GM12878 (cell line): Measurements from ENCODE around the gene SPPL3. TPM values are rescaled to one million over a fixed set of nuclear protein-coding genes. Genes with fewer than 3 reads are reported as not detected.
A peak's percentile ranks its signal among the peaks of the same experiment; 100 is the strongest.

Experiments used
- ATAC-seq: fragments of 200-7000 bp; cut with Tn5 transposase; 3 replicates; pipeline ENCODE4 v1.9.1; 2020; ENCODE audit warnings: mild to moderate bottlenecking, moderate library complexity
- BruUV-seq: library from RNA; stranded (reverse); fragments of 400-500 nt; replicated peaks from 2 replicates; lab custom pipeline; 2021; lab: Mats Ljungman, UMichigan
- CTCF ChIA-PET: fragments of 300-600 bp; sonication (Branson Sonifier 250); formaldehyde crosslinking; extraction: SDS; loops from one replicate; lab custom pipeline; 2021; ENCODE audit warnings: inconsistent platforms; lab: Yijun Ruan, JAX
- POLR2A ChIA-PET: fragments of 350-600 bp; formaldehyde crosslinking; extraction: SDS; loops from one replicate; lab custom pipeline; 2021; ENCODE audit warnings: inconsistent platforms; lab: Charles Lee
- RAD21 ChIA-PET: fragments of 300-600 bp; sonication (Branson Sonifier 250); formaldehyde crosslinking; loops from one replicate; lab custom pipeline; 2023; ENCODE audit warnings: antibody characterized with exemption; ENCODE audit not compliant: unreplicated experiment; lab: Charles Lee
- SMC1A ChIA-PET: fragments of 300-600 bp; sonication (Branson Sonifier 250); formaldehyde crosslinking; loops from one replicate; lab custom pipeline; 2023; ENCODE audit not compliant: unreplicated experiment, uncharacterized antibody; lab: Charles Lee
- DNase-seq: peaks from one replicate; pipeline ENCODE4 v3.0.0-alpha.2; 2011; ENCODE audit warnings: low read depth, low spot score
- FAIRE-seq: peaks from 3 replicates; lab custom pipeline; 2011; peaks lifted over from hg19 to GRCh38; lab: Jason Lieb, UNC
- H2AFZ ChIP-seq: 2 replicates; pipeline ENCODE4 v1.6.0; 2011; ENCODE audit warnings: low read depth, low read length, control low read depth; ENCODE audit not compliant: control insufficient read depth
- H3K27ac ChIP-seq: 2 replicates; pipeline ENCODE4 v1.5.1; 2011; ENCODE audit warnings: control low read depth; ENCODE audit not compliant: control insufficient read depth, insufficient read depth
- H3K27me3 ChIP-seq, 2 experiments: replicated peaks in 1 of 2; 2 replicates each; pipeline versions ENCODE4 v1.6.0 to v1.6.1; 2011; ENCODE audit warnings: low read length in 1 of 2; ENCODE audit not compliant: control insufficient read depth in 2 of 2, insufficient read depth in 2 of 2
- H3K36me3 ChIP-seq, 2 experiments: 2 replicates each; pipeline ENCODE4 v1.5.1; 2011; ENCODE audit warnings: low read length in 1 of 2; ENCODE audit not compliant: control insufficient read depth in 2 of 2, insufficient read depth in 2 of 2
- H3K4me1 ChIP-seq: 2 replicates; pipeline ENCODE4 v1.6.1; 2011; ENCODE audit warnings: mild to moderate bottlenecking, low read length, moderate library complexity, mixed read lengths; ENCODE audit not compliant: control insufficient read depth, insufficient read depth
- H3K4me2 ChIP-seq: 2 replicates; pipeline ENCODE4 v1.6.0; 2011; ENCODE audit warnings: control low read depth; ENCODE audit not compliant: control insufficient read depth, insufficient read depth
- H3K4me3 ChIP-seq: fragments of 200-600 bp; sonication (generic); 2 replicates; pipeline ENCODE4 v1.5.1; 2016
- H3K79me2 ChIP-seq: 2 replicates; pipeline ENCODE4 v1.6.0; 2011; ENCODE audit warnings: low read length; ENCODE audit not compliant: control insufficient read depth, insufficient read depth
- H3K9ac ChIP-seq: 2 replicates; pipeline ENCODE4 v1.8.0; 2011; ENCODE audit warnings: low read length, control low read depth, mixed read lengths; ENCODE audit not compliant: control insufficient read depth, insufficient read depth
- H3K9me3 ChIP-seq: replicated peaks from 3 replicates; pipeline ENCODE4 v1.5.1; 2011; ENCODE audit warnings: mild to moderate bottlenecking, low read length; ENCODE audit not compliant: control insufficient read depth, insufficient read depth
- H4K20me1 ChIP-seq: 2 replicates; pipeline ENCODE4 v1.6.0; 2011; ENCODE audit not compliant: control insufficient read depth, insufficient read depth
- MYC ChIP-seq: IDR thresholded peaks from 2 replicates; pipeline ENCODE4 v1.6.1; 2011; ENCODE audit warnings: mild to moderate bottlenecking, low read length, moderate library complexity, inconsistent platforms; ENCODE audit not compliant: insufficient read depth, insufficient replicate concordance, insufficient read length, severe bottlenecking
- NFXL1 ChIP-seq: fragments of 450-650 bp; IDR thresholded peaks from 2 replicates; pipeline ENCODE4 v1.6.1; 2017; ENCODE audit warnings: antibody characterized with exemption, mild to moderate bottlenecking, borderline replicate concordance
- SMAD5 ChIP-seq: IDR thresholded peaks from 2 replicates; pipeline ENCODE4 v1.6.1; 2016; ENCODE audit warnings: antibody characterized with exemption, low read depth
- SUPT20H ChIP-seq: IDR thresholded peaks from 2 replicates; pipeline ENCODE4 v1.6.1; 2011; ENCODE audit warnings: low read depth, mild to moderate bottlenecking, low read length, moderate library complexity, borderline replicate concordance; ENCODE audit not compliant: control insufficient read depth
- ZNF217 ChIP-seq: fragments of 450-650 bp; IDR thresholded peaks from 2 replicates; pipeline ENCODE4 v1.6.1; 2017; ENCODE audit warnings: antibody characterized with exemption, mild to moderate bottlenecking
- WGBS: methylation state at CpG from one replicate; pipeline ENCODE4 v1.1.6; 2016; ENCODE audit warnings: low lambda C conversion rate; ENCODE audit not compliant: insufficient replicate concordance, insufficient coverage; ENCODE audit errors: missing lambda C conversion rate; 5-methylcytosine and 5-hydroxymethylcytosine counted together
- in situ Hi-C: fragments of 300-500 bp; cut with MboI; formaldehyde crosslinking; loops from 9 replicates; pipeline ENCODE4 v1.14.3; 2018; ENCODE audit warnings: mixed read lengths
- intact Hi-C: fragments of 100-400 bp; cut with micrococcal nuclease; formaldehyde crosslinking; loops from one replicate; pipeline ENCODE4 v1.14.2; 2022; ENCODE audit not compliant: unreplicated experiment
- polyA plus RNA-seq, 11 experiments: library from polyadenylated mRNA; depleted of rRNA in 4 of 11; unstranded in 6 of 11; stranded (reverse) in 5 of 11; fragments of >200 nt; fragmentation: Nextera tagmentation in 4 of 11; fragmentation: Illumina TruSeq in 1 of 11; extraction: Ambion mirVana in 4 of 11; extraction: Trizol in 1 of 11; gene quantifications; 1 replicate in 1 of 11; 2 replicates in 10 of 11; pipeline versions ENCODE4 v1.2.1 to v1.2.3, GENCODE V29; 2011 to 2016; ENCODE audit warnings: inconsistent platforms in 2 of 11, missing spikeins in 2 of 11, low read depth in 1 of 11
- total RNA-seq, 4 experiments: library from RNA; depleted of rRNA in 3 of 4; stranded (reverse); fragments of >200 nt in 3 of 4; fragmentation: Illumina TruSeq in 1 of 4; extraction: Trizol in 1 of 4; gene quantifications; 2 replicates each; pipeline versions ENCODE4 v1.2.1 to v1.2.3, GENCODE V29; 2013 to 2021
- TF ChIP-seq, protein P1 (sequence below), 3 experiments: IDR thresholded peaks in 2 of 3; conservative IDR thresholded peaks in 1 of 3; 2 replicates each; pipeline ENCODE4 v1.5.1; 2011; ENCODE audit warnings: low read depth in 3 of 3, low read length in 3 of 3, mild to moderate bottlenecking in 3 of 3, control low read depth in 2 of 3, moderate library complexity in 2 of 3, inconsistent platforms in 1 of 3, mixed read lengths in 1 of 3; ENCODE audit not compliant: control insufficient read depth in 2 of 3, insufficient read depth in 1 of 3; ENCODE audit errors: extremely low read depth in 1 of 3

SPPL3 gene
- total and polyA plus RNA-seq, 10 of the 15 experiments (the other 5 are each of a cell fraction or from before 2014, with no cell fraction given): 4.3 to 45.5 (median 11.7) TPM

DNA sequence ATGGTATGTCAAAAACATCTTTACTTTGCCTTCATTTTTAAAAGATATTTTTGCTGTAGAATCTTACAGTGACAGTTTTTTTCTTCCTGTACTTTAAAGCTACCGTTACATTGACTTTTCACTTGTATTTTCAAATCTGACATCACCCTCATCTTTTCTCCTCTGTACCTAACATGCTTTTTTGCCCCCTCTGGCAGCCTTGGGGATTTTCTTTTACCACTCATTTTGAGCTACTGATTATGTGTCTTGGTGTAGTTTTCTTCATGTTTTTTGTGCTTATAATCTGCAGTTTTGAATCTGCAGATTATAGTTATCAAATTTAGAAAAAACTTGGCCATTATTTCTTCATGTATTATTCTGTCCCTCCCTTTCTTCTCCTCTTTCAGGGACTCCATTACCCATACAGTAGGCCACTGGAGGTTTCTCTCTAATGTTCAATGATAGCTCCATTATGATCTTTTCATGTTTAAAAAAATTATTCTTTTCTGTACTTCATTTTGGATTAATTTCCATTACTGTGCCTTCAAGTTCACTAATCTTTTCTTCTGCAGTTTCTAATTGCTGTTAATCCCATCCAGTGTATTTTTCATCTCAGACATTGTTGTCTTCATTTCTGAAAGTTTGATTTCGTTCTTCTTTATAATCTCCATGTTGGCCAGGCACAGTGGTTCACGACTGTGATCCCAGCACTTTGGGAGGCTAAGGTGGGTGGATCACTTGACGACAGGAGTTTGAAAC lies 108.5 kb downstream of the SPPL3 start:
- ChIA-PET SMC1A (interaction anchor here (0.6 to 11.6 kb wide), 9 partner anchors 9 to 301 kb away, joined by 3 to 164 read pairs (median 3); no protein-coding TSS in a partner anchor), RAD21 (no interaction called here), POLR2A (no interaction called here)
- intact Hi-C loops (loop anchor here (5.0 kb wide), 1 partner anchor 52 kb away; no protein-coding TSS in a partner anchor), in situ Hi-C loops (no loop called here)
- H4K20me1 ChIP-seq: no peaks in the 10 kb centered on the region
- H3K27me3 ChIP-seq: no peaks in the 10 kb centered on the region
- H3K27ac ChIP-seq: no peak overlapping the region
- H3K4me3 ChIP-seq: no peak overlapping the region
- TF ChIP-seq ZNF217 (peak; percentile 56; the same call in 1 of the 2 replicates), SMAD5 (no peak), MYC (no peak), SUPT20H (no peak), NFXL1 (no peak)
- TF ChIP-seq, protein P1, sequence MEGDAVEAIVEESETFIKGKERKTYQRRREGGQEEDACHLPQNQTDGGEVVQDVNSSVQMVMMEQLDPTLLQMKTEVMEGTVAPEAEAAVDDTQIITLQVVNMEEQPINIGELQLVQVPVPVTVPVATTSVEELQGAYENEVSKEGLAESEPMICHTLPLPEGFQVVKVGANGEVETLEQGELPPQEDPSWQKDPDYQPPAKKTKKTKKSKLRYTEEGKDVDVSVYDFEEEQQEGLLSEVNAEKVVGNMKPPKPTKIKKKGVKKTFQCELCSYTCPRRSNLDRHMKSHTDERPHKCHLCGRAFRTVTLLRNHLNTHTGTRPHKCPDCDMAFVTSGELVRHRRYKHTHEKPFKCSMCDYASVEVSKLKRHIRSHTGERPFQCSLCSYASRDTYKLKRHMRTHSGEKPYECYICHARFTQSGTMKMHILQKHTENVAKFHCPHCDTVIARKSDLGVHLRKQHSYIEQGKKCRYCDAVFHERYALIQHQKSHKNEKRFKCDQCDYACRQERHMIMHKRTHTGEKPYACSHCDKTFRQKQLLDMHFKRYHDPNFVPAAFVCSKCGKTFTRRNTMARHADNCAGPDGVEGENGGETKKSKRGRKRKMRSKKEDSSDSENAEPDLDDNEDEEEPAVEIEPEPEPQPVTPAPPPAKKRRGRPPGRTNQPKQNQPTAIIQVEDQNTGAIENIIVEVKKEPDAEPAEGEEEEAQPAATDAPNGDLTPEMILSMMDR (IDR thresholded peaks at IDR 0.05 in 2 of 3, conservative IDR thresholded peaks at IDR 0.05 in 1 of 3; ENCODE audit: control insufficient read depth in 2 of 3, extremely low read depth in 1 of 3, insufficient read depth in 1 of 3, low read depth in 3 of 3, low read length in 3 of 3): 0 out of 6 replicates have a peak, but pooled peaks of 1 of the 3 experiments have one; percentile 10
- TF ChIP-seq, all 136 proteins: peak for 2
- Histone ChIP-seq H3K9ac (no peak overlapping the region), H3K36me3 (peaks cover 0 to 3% of the 10 kb centered on the region in 2 experiments; a peak in 1 of 4 replicates), H3K9me3 (peaks cover 17% of the 10 kb centered on the region), H3K79me2 (peaks cover 15% of the 10 kb centered on the region), H3K4me1 (peaks cover 31% of the 10 kb centered on the region), H2AFZ (no peak overlapping the region), H3K4me2 (no peak overlapping the region)
- ATAC-seq: no peak
- no TSS peak for BruUV-seq
- CTCF ChIA-PET: interaction anchor here (1.4 to 1.7 kb wide), 3 partner anchors 13 to 147 kb away, joined by 3 to 5 read pairs (median 3); no protein-coding TSS in a partner anchor
- WGBS: 84% methylated on average over 4 of the region's 4 CpGs
- no peak for FAIRE-seq
- DNase-seq: no peak
